GM18861 (cell line): Measurements from ENCODE around the gene IMPACT.

Experiments
- ATAC-seq: cut with Tn5 transposase; IDR thresholded peaks from one replicate; pipeline ENCODE4 v1.9.1; 2021; ENCODE audit not compliant: unreplicated experiment

Gene IMPACT

DNA sequence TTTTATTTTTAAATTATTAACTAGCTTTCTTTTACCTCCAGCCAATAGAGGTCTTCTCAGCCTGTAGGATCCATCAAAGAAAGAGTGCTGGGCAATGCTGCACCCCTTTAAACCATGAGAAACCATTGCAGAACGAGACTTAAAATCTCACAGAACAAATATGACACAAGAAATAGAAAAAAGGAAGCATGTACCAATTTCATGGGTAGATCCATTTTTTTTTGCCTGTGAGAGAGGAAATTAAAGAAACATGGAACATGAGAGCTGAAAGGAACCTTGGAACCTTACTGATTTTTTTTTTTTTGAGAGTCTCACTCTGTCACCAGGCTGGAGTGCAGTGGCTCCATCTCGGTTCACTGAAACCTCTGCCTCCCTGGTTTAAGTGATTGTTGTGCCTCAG, 47.9 kb downstream of the IMPACT start:
- ATAC-seq, result no peak

GRCh38 chr18:24475926-24476589, 49.6 kb downstream of the IMPACT start:
- no peak for ATAC-seq

DNA sequence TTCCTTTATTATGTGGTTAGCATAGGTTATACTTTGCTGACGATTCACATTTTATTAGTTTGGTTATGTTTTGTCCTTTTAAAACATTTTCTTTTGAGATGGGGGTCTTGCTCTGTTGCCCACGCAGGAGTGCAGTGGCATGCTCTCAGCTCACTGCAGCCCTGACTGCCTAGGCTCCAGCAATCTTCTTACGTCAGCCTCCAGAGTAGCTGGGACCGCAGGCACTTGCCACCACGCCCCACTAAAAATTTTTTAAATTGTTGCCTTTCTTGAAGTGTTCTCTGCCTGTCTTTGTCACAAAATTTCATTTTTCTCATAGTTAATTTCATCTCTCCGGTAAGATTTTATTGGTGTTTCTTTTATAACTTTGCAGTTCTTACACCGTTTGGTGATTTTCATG, 52.9 kb downstream of the IMPACT start:
- ATAC-seq, result no peak

DNA sequence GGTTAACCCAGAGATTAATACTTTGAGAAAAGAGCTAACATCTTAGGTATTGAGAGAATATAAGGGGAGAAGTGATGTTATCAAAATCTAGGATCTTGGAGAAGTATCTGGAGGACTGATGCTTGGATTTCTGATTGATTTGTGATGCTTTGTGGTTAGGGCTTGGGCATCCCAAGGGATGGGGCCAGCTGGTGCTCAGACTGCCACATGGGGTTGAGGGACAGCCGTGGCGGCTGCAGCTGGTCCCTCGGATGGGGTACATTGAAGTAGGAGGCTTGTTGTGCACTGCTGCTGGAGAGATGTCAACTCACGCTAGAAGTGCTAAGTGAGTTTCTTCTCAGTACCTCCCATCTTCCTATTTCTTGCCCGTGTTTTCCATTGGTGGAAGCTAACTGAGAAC, 56.4 kb downstream of the IMPACT start:
- ATAC-seq, result no peak

GRCh38 chr18:24485681-24486080, 59.2 kb downstream of the IMPACT start:
- ATAC-seq, result no peak

- ATAC-seq, result no peak
These were observed 60.2 kb downstream of the IMPACT start for GRCh38 chr18:24486684-24487083.

GRCh38 chr18:24488824-24489493, 62.5 kb downstream of the IMPACT start:
- no peak for ATAC-seq

- no peak for ATAC-seq
These were observed 64.1 kb downstream of the IMPACT start for GRCh38 chr18:24490539-24490938.

GRCh38 chr18:24491927-24492834, 65.7 kb downstream of the IMPACT start:
- peak; percentile 61 for ATAC-seq

- no peak for ATAC-seq
These were observed 68.1 kb downstream of the IMPACT start for GRCh38 chr18:24494586-24494985.

DNA sequence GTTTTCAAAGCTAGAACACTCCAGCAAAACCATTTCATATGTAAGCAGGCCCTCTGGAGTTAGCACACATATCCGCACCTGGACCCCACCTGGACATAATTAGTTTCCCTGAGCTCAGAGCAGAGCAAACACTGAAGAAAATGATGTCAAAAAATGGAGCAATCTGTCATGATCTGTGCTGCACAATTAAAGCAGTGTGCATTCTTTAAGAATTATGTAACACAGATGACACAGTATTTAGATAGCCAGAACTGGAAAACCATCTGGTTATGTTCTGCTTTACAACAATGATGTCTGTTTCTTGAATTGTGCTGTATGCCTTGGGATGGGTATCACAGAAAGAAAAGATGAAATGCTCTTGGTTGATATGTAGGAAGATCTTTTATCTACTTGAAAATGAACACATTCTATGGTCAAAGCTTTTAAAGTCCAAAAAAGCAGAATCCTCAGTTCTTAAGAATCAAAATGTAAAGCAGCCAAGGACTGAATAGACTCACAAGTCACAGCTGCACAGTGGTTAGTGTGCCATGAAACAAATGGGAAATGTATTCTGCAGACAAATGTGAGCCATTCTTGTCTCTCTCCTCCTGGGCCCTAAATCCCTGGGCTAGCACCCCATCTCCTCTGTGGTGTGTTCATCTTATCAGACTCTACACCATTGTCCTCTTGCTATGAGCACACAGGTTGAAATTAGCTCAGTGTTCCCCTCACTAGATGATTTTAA, 70.7 kb downstream of the IMPACT start:
- ATAC-seq, result no peak

DNA sequence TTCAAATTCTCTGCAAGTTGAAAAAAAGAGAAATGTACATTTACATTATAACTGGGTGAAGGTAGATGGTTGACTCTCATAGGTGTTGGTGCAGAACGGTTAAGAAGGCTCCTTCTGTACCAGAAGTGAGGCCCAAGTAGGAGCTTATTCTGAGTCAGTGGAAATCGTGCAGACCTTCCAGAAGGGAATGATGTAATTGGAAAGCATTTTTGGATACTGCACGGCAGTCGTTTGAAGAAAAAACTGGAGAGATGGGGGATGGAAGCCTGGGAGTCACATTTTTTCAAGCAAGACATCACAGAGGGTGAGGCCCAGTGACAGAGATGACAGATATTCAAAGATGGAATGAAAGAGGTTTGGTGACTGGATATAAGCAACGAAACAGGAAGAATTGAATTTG, 73.3 kb downstream of the IMPACT start:
- ATAC-seq, result no peak

DNA sequence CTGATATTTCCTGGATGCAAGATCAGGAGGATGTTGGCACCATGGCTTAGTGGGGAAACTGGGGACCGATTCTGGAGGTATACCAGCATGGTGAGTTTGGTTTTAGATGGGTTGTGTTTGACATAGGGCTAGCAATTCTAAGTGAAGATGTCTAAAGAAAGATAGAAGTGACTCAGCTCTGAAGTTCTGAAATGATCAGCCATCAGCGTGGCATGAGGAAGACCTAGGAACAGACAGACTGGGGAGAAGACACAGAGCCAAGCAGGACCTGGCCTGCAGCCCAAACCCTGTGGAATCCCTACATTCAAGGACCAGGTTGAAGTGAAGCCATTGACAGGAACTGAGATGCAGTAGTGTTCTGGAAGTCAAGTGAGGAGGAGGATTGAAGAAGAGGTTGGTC, 73.7 kb downstream of the IMPACT start:
- ATAC-seq, result no peak

- no peak for ATAC-seq
These were observed 74.3 kb downstream of the IMPACT start for GRCh38 chr18:24500766-24501165.

DNA sequence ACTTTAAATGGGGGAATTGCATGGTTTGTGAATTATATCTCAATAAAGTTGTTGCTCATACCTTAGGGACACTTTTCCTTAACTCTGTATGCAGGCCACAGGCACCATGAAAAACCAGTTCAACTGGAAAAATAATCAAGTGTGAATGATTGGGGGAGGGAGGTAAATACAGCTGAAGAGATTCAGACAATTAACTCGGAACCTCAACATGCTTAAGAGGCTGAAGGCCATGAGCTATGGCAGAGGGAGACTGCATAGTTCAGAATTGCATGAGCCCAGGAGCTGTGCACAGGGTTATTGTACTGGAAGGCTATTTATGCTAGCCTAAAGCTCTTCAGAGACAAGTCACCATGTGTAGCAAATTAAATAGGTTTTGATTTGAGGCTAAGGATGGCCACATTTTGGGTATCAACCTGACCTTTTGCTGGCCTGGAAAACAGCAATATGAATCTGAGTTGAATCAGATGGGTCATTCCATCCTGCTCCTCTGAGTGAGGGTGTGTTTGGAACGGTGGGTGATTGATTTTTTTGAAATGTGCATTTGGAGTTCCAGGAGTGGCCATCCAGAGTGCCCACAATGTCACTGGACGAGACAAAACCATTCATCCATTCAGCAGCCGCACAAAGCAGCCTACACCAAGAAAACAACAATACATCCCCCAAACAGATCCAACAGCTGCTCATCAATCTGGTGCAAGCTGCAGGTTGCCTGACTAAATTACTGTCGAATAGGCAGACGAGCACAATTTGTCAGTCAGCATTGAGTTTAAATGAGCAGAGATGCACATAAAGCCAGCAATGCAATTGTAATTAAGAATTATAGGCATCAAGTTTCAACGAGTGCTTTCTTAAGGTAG, 76.4 kb downstream of the IMPACT start:
- ATAC-seq, result no peak
